GM21825 (cell line): Measurements from ENCODE around the gene CMIP.
"Not testable (repeated sequence)": the region's sequence is repeated elsewhere in the genome, so short reads cannot be mapped to it uniquely, and the experiment has no call there.

Source experiments
- ATAC-seq: cut with Tn5 transposase; IDR thresholded peaks from one replicate; pipeline ENCODE4 v1.9.1; 2021; ENCODE audit warnings: mild to moderate bottlenecking, moderate library complexity; ENCODE audit not compliant: unreplicated experiment

The CMIP gene

GRCh38 chr16:81730090-81731051 lies 285.8 kb downstream of the CMIP start:
- peak; percentile 64 for ATAC-seq

GRCh38 chr16:81731649-81732048 lies 287.0 kb downstream of the CMIP start:
- ATAC-seq: no peak

GRCh38 chr16:81732699-81733098 lies 288.1 kb downstream of the CMIP start:
- ATAC-seq: no peak

GRCh38 chr16:81733295-81733694 lies 288.7 kb downstream of the CMIP start:
- no peak for ATAC-seq

GRCh38 chr16:81734632-81735434 lies 290.2 kb downstream of the CMIP start:
- no peak for ATAC-seq

GRCh38 chr16:81737885-81738536 lies 293.4 kb downstream of the CMIP start:
- peak; percentile 67 for ATAC-seq

- peak; percentile 45 for ATAC-seq
Observed at GRCh38 chr16:81738783-81739496, 294.3 kb downstream of the CMIP start.

- ATAC-seq: no peak
Observed at GRCh38 chr16:81739503-81739902, 294.9 kb downstream of the CMIP start.

GRCh38 chr16:81740169-81740568 lies 295.6 kb downstream of the CMIP start:
- peak; percentile 49 for ATAC-seq

- not testable (repeated sequence) for ATAC-seq
Observed at GRCh38 chr16:81741430-81741770, 296.8 kb downstream of the CMIP start.

- ATAC-seq: no peak
Observed at GRCh38 chr16:81744385-81744784, 299.8 kb downstream of the CMIP start.

GRCh38 chr16:81744911-81745310 lies 300.3 kb downstream of the CMIP start:
- no peak for ATAC-seq

- peak; percentile 52 for ATAC-seq
Observed at GRCh38 chr16:81745704-81746558, 301.3 kb downstream of the CMIP start.

- no peak for ATAC-seq
Observed at GRCh38 chr16:81746566-81746965, 302.0 kb downstream of the CMIP start.

GRCh38 chr16:81748476-81749198 lies 304.0 kb downstream of the CMIP start:
- no peak for ATAC-seq

- peak; percentile 91 for ATAC-seq
Observed at GRCh38 chr16:81752225-81752875, 307.7 kb downstream of the CMIP start.

GRCh38 chr16:81752876-81753227 lies 308.2 kb downstream of the CMIP start:
- no peak for ATAC-seq

GRCh38 chr16:81754858-81755257 lies 310.2 kb downstream of the CMIP start:
- ATAC-seq: no peak
